ENCODE results near the gene FAM163A. TPM values are rescaled to one million over a fixed set of nuclear protein-coding genes. Genes with fewer than 3 reads are reported as not detected.
A peak's percentile ranks its signal among the peaks of the same experiment; 100 is the strongest.
"Not testable (repeated sequence)": the region's sequence is repeated elsewhere in the genome, so short reads cannot be mapped to it uniquely, and the experiment has no call there.

FAM163A gene
- total RNA-seq (2022) = not detected in 2 replicates
- Bru-seq, nascent RNA = percentile 5 among the genes with signal in this experiment
- percentile 6 among the genes with signal in this experiment for BruChase-seq, experiment 1, labeled RNA remaining after a 2-hour chase
- percentile 7 among the genes with signal in this experiment for BruChase-seq, experiment 2, labeled RNA remaining after a 6-hour chase
- long read RNA-seq = 0 reads

- H3K27ac Mint-ChIP-seq (ENCODE audit: unreplicated experiment) = no peak within 1 kb of the TSS
- intact Hi-C loops (cut with micrococcal nuclease; ENCODE audit: unreplicated experiment) = no loop called here
- H3K4me3 Mint-ChIP-seq (ENCODE audit: unreplicated experiment) = no peak within 1 kb of the TSS
- no peaks in the 10 kb centered on the region for H3K9me3 Mint-ChIP-seq (ENCODE audit: unreplicated experiment)
- DNase-seq = no peak
- H3K4me3 ChIP-seq (ENCODE audit: low read depth, low read length) = no peak within 1 kb of the TSS
- no peaks in the 10 kb centered on the region for H3K4me1 ChIP-seq
- TF ChIP-seq CTCF (IDR thresholded peaks at IDR 0.05; ENCODE audit: insufficient read depth in 1 of 2, low read depth in 1 of 2, low read length in 1 of 2, severe bottlenecking in 1 of 2, unreplicated experiment in 1 of 2) = no peak
- no peaks in the 10 kb centered on the region for H3K9me3 ChIP-seq
- peaks cover 1% of the 10 kb centered on the region; the same call in 1 of the 2 replicates for H3K27me3 ChIP-seq (replicated peaks; ENCODE audit: control insufficient read depth, insufficient read depth, low read length)
- H3K4me1 Mint-ChIP-seq (ENCODE audit: low read depth, unreplicated experiment) = no peaks in the 10 kb centered on the region
- no peaks in the 10 kb centered on the region for H3K36me3 ChIP-seq (ENCODE audit: control insufficient read depth, insufficient read depth, low read length)
- peaks cover 15% of the 10 kb centered on the region for H3K27me3 Mint-ChIP-seq (ENCODE audit: insufficient read depth, unreplicated experiment)
- H3K36me3 Mint-ChIP-seq (ENCODE audit: insufficient read depth, unreplicated experiment) = no peaks in the 10 kb centered on the region
- POLR2A ChIA-PET = no interaction called here
- BruUV-seq (replicated peaks) = no TSS peak
- CTCF ChIA-PET = no interaction called here
Observed at GRCh38 chr1:179742717-179743678, at the start of gene FAM163A. FAM163A (plus strand) TSS chr1:179743291; CDS start chr1:179813098, 69,807 bp downstream.

GRCh38 chr1:179694530-179694929 is 48.6 kb upstream of the FAM163A start:
- DNase-seq; BruUV-seq (replicated peaks); H3K36me3 ChIP-seq (ENCODE audit: control insufficient read depth, insufficient read depth, low read length); H3K36me3 Mint-ChIP-seq (ENCODE audit: insufficient read depth, unreplicated experiment); H3K4me1 ChIP-seq; POLR2A ChIA-PET; intact Hi-C loops (cut with micrococcal nuclease; ENCODE audit: unreplicated experiment); H3K27me3 ChIP-seq (replicated peaks; ENCODE audit: control insufficient read depth, insufficient read depth, low read length); H3K4me1 Mint-ChIP-seq (ENCODE audit: low read depth, unreplicated experiment); H3K4me3 Mint-ChIP-seq (ENCODE audit: unreplicated experiment); H3K27ac Mint-ChIP-seq (ENCODE audit: unreplicated experiment); H3K9me3 ChIP-seq; H3K4me3 ChIP-seq (ENCODE audit: low read depth, low read length): not testable (repeated sequence)
- Mint-ChIP-seq H3K27me3 (ENCODE audit: insufficient read depth, unreplicated experiment) (peaks cover 27% of the 10 kb centered on the region), H3K9me3 (ENCODE audit: unreplicated experiment) (peaks cover 18% of the 10 kb centered on the region)
- CTCF ChIA-PET = interaction anchor here (0.6 kb wide), 1 partner anchor 12 kb away, joined by 3 read pairs; no protein-coding TSS in a partner anchor

GRCh38 chr1:179702946-179703539 is 40.0 kb upstream of the FAM163A start:
- BruUV-seq (replicated peaks) = no TSS peak
- H3K9me3 ChIP-seq = peaks cover 3% of the 10 kb centered on the region; the same call in 1 of the 2 replicates
- peak in 1 of 2 experiments; percentile 62 for DNase-seq
- no peaks in the 10 kb centered on the region for H3K27me3 ChIP-seq (replicated peaks; ENCODE audit: control insufficient read depth, insufficient read depth, low read length)
- H3K9me3 Mint-ChIP-seq (ENCODE audit: unreplicated experiment) = no peaks in the 10 kb centered on the region
- H3K27ac Mint-ChIP-seq (ENCODE audit: unreplicated experiment) = no peak overlapping the region
- CTCF ChIA-PET = interaction anchor here (0.7 to 2.2 kb wide), 6 partner anchors 103 to 112 kb away, joined by 3 to 41 read pairs (median 4); no protein-coding TSS in a partner anchor
- no peaks in the 10 kb centered on the region for H3K36me3 ChIP-seq (ENCODE audit: control insufficient read depth, insufficient read depth, low read length)
- intact Hi-C loops (cut with micrococcal nuclease; ENCODE audit: unreplicated experiment) = no loop called here
- no peak overlapping the region for H3K4me3 Mint-ChIP-seq (ENCODE audit: unreplicated experiment)
- H3K4me1 ChIP-seq = peaks cover 8% of the 10 kb centered on the region
- H3K27me3 Mint-ChIP-seq (ENCODE audit: insufficient read depth, unreplicated experiment) = peaks cover 13% of the 10 kb centered on the region
- no peaks in the 10 kb centered on the region for H3K36me3 Mint-ChIP-seq (ENCODE audit: insufficient read depth, unreplicated experiment)
- TF ChIP-seq CTCF (IDR thresholded peaks at IDR 0.05; ENCODE audit: insufficient read depth in 1 of 2, low read depth in 1 of 2, low read length in 1 of 2, severe bottlenecking in 1 of 2, unreplicated experiment in 1 of 2) = no peak
- no peak overlapping the region for H3K4me3 ChIP-seq (ENCODE audit: low read depth, low read length)
- POLR2A ChIA-PET = no interaction called here
- peaks cover 8% of the 10 kb centered on the region for H3K4me1 Mint-ChIP-seq (ENCODE audit: low read depth, unreplicated experiment)
